SK-MEL-5 (cell line): ENCODE results near the gene DMD. TPM values are rescaled to one million over a fixed set of nuclear protein-coding genes. Genes with fewer than 3 reads are reported as not detected.
"Not testable (repeated sequence)": the region's sequence is repeated elsewhere in the genome, so short reads cannot be mapped to it uniquely, and the experiment has no call there.

Experiments
- DNase-seq: peaks from one replicate; pipeline ENCODE4 v3.0.0-alpha.2; 2016; ENCODE audit warnings: low read depth, low spot score
- in situ Hi-C: cut with HindIII; loops from 2 replicates; pipeline ENCODE4 v1.10.0; 2016; ENCODE audit warnings: low sequenced_read_pairs, high pct_unique_total_duplicates, low pct_unique_long_range_greater_than_20kb
- total RNA-seq: library from RNA; depleted of rRNA; stranded (reverse); fragments of >200 nt; shearing (Covaris generic); gene quantifications from 2 replicates; pipeline ENCODE4 v1.2.3, GENCODE V29; 2014

The DMD gene
- total RNA-seq, 1 experiment from 2014 or later = 12.9 TPM

DNA sequence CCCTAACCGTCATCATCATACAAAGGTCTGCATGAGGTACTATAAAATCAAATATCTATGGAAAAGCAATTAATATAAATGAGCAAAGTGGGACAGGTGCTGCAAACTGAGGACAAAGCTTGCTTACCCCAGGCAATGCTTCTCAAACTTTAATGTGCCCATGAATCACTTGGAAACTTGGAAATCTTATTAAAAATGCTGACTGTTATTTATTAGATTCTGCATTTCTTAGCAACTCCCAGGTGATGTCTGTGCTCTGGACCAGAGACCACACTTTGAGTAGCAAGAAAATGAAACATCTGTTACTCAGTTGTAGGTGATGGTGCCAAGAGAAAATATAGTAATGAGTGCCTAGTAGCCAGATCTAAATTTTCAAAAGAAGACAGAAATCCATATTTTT, 1249.1 kb downstream of the DMD start:
- DNase-seq = no peak
- in situ Hi-C loops = no loop called here

GRCh38 chrX:31934842-31935370, 1276.4 kb downstream of the DMD start:
- DNase-seq = no peak
- in situ Hi-C loops = no loop called here

- in situ Hi-C loops = no loop called here
- DNase-seq = no peak
Measured at GRCh38 chrX:31934015-31934414, 1277.3 kb downstream of the DMD start.

- in situ Hi-C loops = no loop called here
- no peak for DNase-seq
Measured at GRCh38 chrX:31932769-31933168, 1278.6 kb downstream of the DMD start.

GRCh38 chrX:31932320-31932719, 1279.0 kb downstream of the DMD start:
- DNase-seq, in situ Hi-C loops: not testable (repeated sequence)

- peak; percentile 1 for DNase-seq
- in situ Hi-C loops = no loop called here
Measured at GRCh38 chrX:31931225-31931624, 1280.1 kb downstream of the DMD start.

GRCh38 chrX:31929366-31929765, 1282.0 kb downstream of the DMD start:
- no peak for DNase-seq
- in situ Hi-C loops = no loop called here

DNA sequence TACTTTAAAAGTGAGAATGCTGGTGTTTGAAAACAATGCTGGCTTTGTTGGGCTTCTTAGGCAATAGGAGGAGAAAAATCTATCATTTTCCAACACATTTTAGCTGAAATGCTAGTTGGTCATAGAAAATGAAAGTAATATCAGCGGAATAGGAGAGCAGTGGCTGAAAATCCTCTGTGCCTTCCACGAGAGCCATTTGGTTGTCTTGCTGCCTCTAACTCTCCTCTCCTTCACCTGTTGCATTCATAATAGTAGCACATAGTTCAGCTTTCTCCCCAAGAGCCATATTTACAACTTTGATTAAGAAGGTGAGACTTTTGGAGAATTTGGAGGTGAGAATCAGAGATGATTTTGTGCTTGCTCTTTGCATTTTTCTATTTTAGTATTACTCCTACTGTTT, 1290.1 kb downstream of the DMD start:
- in situ Hi-C loops = no loop called here

DNA sequence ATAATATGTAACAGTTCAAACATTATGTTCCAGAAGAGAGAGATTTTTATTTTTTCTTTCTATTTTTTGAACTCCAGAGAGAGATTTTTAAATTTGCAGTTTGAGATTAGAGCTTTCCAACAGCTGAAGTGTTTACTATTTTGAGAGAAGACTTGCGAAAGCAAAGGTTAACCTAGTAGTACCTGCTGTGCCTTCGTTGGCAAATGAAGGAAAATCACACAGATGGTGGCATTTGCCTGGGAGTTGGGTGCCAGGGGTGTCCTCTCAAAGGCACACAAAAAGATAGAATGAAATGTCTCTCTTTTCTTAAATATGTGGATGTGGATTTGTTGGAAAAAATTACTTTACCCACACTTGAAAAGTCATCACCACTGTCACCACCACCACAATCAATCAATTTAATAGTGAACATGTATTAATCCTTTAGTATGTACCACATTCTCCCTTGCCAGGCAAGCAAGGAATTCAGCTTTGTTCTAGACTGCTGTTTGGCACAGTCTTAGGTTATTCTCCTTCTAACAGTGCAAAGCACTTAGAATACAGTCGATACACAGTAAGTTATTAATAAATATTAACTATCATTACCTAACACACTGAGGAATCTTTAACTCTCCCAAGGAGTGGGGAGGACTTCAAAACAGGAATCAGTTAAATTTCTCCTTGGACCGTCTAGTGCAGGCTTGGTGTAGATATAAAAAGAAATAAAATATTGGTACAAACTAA, 1301.3 kb downstream of the DMD start:
- in situ Hi-C loops = no loop called here
- DNase-seq = no peak

More for the DNA sequence above, 1290.1 kb downstream of the DMD start:
- DNase-seq = no peak

DNA sequence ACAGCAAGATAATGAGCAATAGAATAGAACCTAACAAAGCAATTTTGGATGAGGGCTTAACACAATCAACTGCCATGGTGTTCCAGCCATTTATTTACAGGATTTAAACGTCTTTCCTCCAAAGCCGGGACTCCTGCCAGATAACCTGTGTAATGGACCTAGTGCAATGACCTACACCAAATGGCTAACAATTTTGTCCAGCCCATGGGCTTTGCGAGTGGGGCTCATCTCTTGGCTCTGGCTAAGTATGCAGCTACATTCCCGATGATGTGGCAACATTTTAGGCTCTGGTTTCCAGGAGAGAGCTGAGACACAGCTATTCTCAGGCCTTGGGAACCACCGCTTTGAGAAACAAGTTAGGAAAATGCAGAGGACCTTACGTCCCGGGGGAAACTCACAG, 1317.2 kb downstream of the DMD start:
- DNase-seq = no peak
- in situ Hi-C loops = no loop called here

GRCh38 chrX:31893525-31893924, 1317.8 kb downstream of the DMD start:
- DNase-seq = no peak
- in situ Hi-C loops = no loop called here

DNA sequence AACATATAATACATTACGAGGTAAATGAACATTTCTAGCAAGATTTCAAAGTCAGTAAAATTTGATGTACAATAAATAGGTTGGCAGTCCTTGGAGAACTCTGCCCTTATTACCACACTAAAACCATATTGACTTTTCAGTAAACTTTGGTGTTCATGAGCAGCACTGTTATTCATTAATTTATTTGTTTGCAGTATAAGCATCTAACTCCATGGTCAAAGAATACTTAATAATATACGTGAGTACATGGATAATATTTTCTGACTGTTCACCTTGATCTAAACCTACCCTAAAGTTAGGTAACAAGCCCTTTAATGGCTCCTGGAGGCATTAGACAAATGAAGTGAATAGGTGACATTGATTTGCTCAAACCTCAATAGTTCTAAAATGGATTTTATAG, 1322.3 kb downstream of the DMD start:
- DNase-seq = no peak
- in situ Hi-C loops = no loop called here

DNA sequence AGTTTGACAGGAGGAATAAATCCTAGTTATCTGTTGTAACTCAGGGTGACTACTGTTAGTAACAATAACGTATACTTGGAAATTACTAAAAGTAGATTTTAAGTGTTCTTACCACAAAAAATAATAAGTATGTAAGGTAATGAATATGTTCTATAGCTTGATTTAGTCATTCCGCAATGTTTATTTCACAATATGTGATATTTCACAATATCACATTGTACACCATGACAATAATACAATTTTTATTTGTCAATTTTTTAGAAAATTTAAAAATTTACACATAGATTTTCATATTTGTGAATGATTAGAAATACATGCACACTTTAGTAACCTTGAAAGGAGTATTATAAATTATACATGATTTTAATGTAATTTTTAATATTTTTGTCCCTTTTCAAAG, 1326.8 kb downstream of the DMD start:
- in situ Hi-C loops = no loop called here
- DNase-seq = no peak

GRCh38 chrX:31872007-31872406, 1339.3 kb downstream of the DMD start:
- in situ Hi-C loops = no loop called here
- DNase-seq = no peak

- in situ Hi-C loops = no loop called here
- no peak for DNase-seq
Measured at GRCh38 chrX:31870267-31870666, 1341.1 kb downstream of the DMD start.

DNA sequence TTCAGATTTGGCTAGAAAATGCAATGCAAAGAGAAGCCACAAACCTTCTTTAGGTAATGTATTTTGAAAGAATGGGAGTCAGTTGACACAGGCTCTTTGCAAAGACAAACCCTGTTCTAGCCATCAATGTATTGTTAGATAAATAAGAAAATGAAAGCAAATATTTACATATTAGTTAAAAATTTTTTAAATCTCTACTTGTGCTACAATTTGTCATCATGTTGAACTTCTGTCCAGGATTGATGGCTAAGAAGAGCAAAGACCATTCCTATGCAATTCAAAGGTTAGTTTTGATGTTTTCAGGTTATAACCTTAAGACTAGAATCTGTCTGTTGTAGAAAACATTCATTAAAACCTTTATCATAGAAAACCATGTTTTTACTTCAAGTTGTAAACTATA, 1350.7 kb downstream of the DMD start:
- in situ Hi-C loops = no loop called here
- no peak for DNase-seq

DNA sequence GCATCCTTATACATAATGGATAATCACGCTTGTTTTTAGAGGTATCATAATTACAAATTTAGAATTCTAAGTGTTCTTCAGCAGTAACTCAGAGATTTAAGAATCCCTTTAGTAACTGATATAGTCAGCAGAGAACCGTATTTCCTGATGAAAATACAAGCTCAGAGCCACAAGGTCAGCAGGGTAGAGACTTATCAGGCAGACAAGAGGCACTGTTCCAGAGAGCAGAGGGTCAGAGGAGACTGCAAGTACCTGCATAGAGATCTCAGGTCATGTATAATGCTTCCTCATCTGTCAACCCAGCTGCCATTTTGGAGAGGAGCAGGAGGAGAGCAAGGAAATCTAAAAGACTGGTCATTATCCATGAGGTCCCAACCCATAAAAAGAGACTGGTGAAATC, 1352.4 kb downstream of the DMD start:
- no peak for DNase-seq
- in situ Hi-C loops = no loop called here

DNA sequence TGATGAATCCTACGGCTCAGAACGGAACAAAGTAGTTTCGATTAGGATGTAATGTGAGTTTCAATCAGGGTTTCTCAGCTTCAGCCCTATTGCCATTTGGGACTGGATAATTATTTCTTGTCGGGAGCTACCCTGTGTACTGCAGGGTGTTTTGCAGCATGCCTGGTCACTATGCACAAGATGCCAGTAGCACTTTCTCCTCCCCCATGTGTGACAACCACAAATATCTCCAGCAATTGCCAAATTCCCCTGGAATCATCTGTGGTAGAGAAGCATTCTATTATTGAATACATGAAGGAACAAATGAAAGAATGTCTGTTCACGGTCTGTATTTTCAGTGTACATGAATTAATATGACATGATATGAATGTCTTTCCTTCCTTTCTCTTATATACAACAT, 1356.6 kb downstream of the DMD start:
- DNase-seq = no peak
- in situ Hi-C loops = no loop called here

GRCh38 chrX:31851761-31852160, 1359.6 kb downstream of the DMD start:
- DNase-seq = no peak
- in situ Hi-C loops = no loop called here

- DNase-seq = no peak
- in situ Hi-C loops = no loop called here
Measured at GRCh38 chrX:31847773-31848172, 1363.6 kb downstream of the DMD start.
